Thoracic aorta (tissue), 2 donors: Measurements from ENCODE around the gene EDC4. TPM values are rescaled to one million over a fixed set of nuclear protein-coding genes. Genes with fewer than 3 reads are reported as not detected.

Experiments
- ATAC-seq: fragments of 150-250 bp; one replicate; pipeline ENCODE4 v1.8.0; 2017; ENCODE audit warnings: low read depth; ENCODE audit not compliant: insufficient number of reproducible peaks, low FRiP score
- DNase-seq: peaks from one replicate; pipeline ENCODE4 v3.0.0-alpha.2; 2020; ENCODE audit warnings: low spot score
- H3K27ac ChIP-seq, 2 donors: fragments of 200-600 bp; sonication (generic); 1 replicate in 1 of 2; 2 replicates in 1 of 2; pipeline ENCODE4 v1.5.1; 2016; ENCODE audit warnings: mild to moderate bottlenecking in 2 of 2, moderate library complexity in 2 of 2
- H3K27me3 ChIP-seq: fragments of 200-600 bp; sonication (generic); replicated peaks from 2 replicates; pipeline ENCODE4 v1.6.0; 2016; ENCODE audit warnings: mild to moderate bottlenecking; ENCODE audit not compliant: insufficient read depth
- H3K36me3 ChIP-seq: fragments of 200-600 bp; sonication (generic); one replicate; pipeline ENCODE4 v1.5.1; 2016
- H3K4me1 ChIP-seq, 2 donors: fragments of 200-600 bp; sonication (generic); 1 replicate in 1 of 2; 2 replicates in 1 of 2; pipeline versions ENCODE4 v1.5.1 to v1.6.0; 2016; ENCODE audit warnings: low read depth in 2 of 2, mild to moderate bottlenecking in 1 of 2; ENCODE audit not compliant: control insufficient read depth in 1 of 2
- H3K4me3 ChIP-seq: fragments of 200-600 bp; sonication (generic); 2 replicates; pipeline ENCODE4 v1.5.1; 2016; ENCODE audit warnings: mild to moderate bottlenecking
- H3K9me3 ChIP-seq: fragments of 200-600 bp; sonication (generic); 2 replicates; pipeline ENCODE4 v1.5.1; 2016
- CTCF ChIP-seq: fragments of 200-600 bp; sonication (generic); IDR thresholded peaks from one replicate; pipeline ENCODE4 v1.5.1; 2019; ENCODE audit warnings: antibody characterized with exemption
- total RNA-seq, 2 donors: library from RNA; depleted of rRNA; stranded (reverse); fragments of >200 nt; gene quantifications; one replicate each; pipeline versions ENCODE4 v1.1.0 to v1.2.3, GENCODE V29; 2016

The EDC4 gene
- 10 to 100 TPM; 57.4 to 61.0 TPM for total RNA-seq

- H3K9me3 ChIP-seq, result no peaks in the 10 kb centered on the region
- H3K27ac ChIP-seq, result peak within 1 kb of the TSS; percentile 71 to 79
- no peaks in the 10 kb centered on the region for H3K27me3 ChIP-seq
- peaks cover 31 to 46% of the 10 kb centered on the region in 2 donors for H3K4me1 ChIP-seq
- peak within 1 kb of the TSS; percentile 95 for H3K4me3 ChIP-seq
- DNase-seq (peak; percentile 68), ATAC-seq (peak; percentile 48)
- no peak for TF ChIP-seq CTCF
- peaks cover 29% of the 10 kb centered on the region for H3K36me3 ChIP-seq
Observed at GRCh38 chr16:67872631-67873434, at the start of gene EDC4. Gene EDC4 (plus strand): TSS chr16:67873052. CDS start chr16:67873262, 210 bp downstream.

- Histone ChIP-seq H3K27me3 (no peaks in the 10 kb centered on the region), H3K9me3 (no peaks in the 10 kb centered on the region), H3K4me3 (no peak overlapping the region), H3K4me1 (no peaks in the 10 kb centered on the region), H3K27ac (no peak overlapping the region), H3K36me3 (peaks cover 13% of the 10 kb centered on the region)
- ATAC-seq, result no peak
- DNase-seq, result no peak
- no peak for TF ChIP-seq CTCF
Observed at GRCh38 chr16:67825119-67825518, 47.7 kb upstream of the EDC4 start.

- Histone ChIP-seq H3K27ac (no peak overlapping the region), H3K36me3 (peaks cover 21% of the 10 kb centered on the region)
- ATAC-seq, result no peak
Observed at GRCh38 chr16:67825906-67826305, 46.9 kb upstream of the EDC4 start.

GRCh38 chr16:67828651-67829050, 44.2 kb upstream of the EDC4 start:
- Histone ChIP-seq H3K9me3 (no peaks in the 10 kb centered on the region), H3K4me1 (peaks cover 4 to 8% of the 10 kb centered on the region in 2 donors), H3K36me3 (peaks cover 32% of the 10 kb centered on the region), H3K27ac (no peak overlapping the region), H3K4me3 (no peak overlapping the region), H3K27me3 (no peaks in the 10 kb centered on the region)
- ATAC-seq (no peak), DNase-seq (no peak)
- no peak for TF ChIP-seq CTCF

More at GRCh38 chr16:67825906-67826305, 46.9 kb upstream of the EDC4 start:
- TF ChIP-seq CTCF, result no peak
- DNase-seq, result no peak
- Histone ChIP-seq H3K4me1 (no peaks in the 10 kb centered on the region), H3K4me3 (no peak overlapping the region), H3K9me3 (no peaks in the 10 kb centered on the region), H3K27me3 (no peaks in the 10 kb centered on the region)

GRCh38 chr16:67833030-67833414, 39.8 kb upstream of the EDC4 start:
- Histone ChIP-seq H3K9me3 (no peaks in the 10 kb centered on the region), H3K27ac (peak overlapping the region; percentile 52 to 56), H3K4me1 (peaks cover 8 to 13% of the 10 kb centered on the region in 2 donors), H3K36me3 (peaks cover 32% of the 10 kb centered on the region), H3K4me3 (peak overlapping the region; percentile 89), H3K27me3 (no peaks in the 10 kb centered on the region)
- DNase-seq, result no peak
- no peak for ATAC-seq
- TF ChIP-seq CTCF, result no peak
